Sigmoid colon (tissue), 4 donors: ENCODE results near the gene ERBB3.

Experiments used
- EP300 ChIP-seq, 4 donors: sonication (generic); formaldehyde crosslinking; IDR thresholded peaks; one replicate each; pipeline ENCODE4 v1.6.1; 2017; ENCODE audit warnings: antibody characterized with exemption in 4 of 4
- POLR2A ChIP-seq, 2 donors: fragments of 450-650 bp; IDR thresholded peaks; one replicate each; pipeline ENCODE4 v1.6.1; 2016; ENCODE audit warnings: antibody characterized with exemption in 2 of 2, mild to moderate bottlenecking in 2 of 2, moderate library complexity in 2 of 2
- POLR2AphosphoS5 ChIP-seq, 4 donors: sonication (generic); formaldehyde crosslinking; IDR thresholded peaks; one replicate each; pipeline ENCODE4 v1.6.1; 2017; ENCODE audit warnings: antibody characterized with exemption in 4 of 4
- TF ChIP-seq, protein P1 (sequence below), 4 experiments: fragments of 450-650 bp in 3 of 4; fragments of 200-600 bp in 1 of 4; IDR thresholded peaks; one replicate each; pipeline ENCODE4 v1.5.1; 2016 to 2019; ENCODE audit warnings: antibody characterized with exemption in 4 of 4, mild to moderate bottlenecking in 3 of 4, moderate library complexity in 2 of 4

- TF ChIP-seq, protein P1, sequence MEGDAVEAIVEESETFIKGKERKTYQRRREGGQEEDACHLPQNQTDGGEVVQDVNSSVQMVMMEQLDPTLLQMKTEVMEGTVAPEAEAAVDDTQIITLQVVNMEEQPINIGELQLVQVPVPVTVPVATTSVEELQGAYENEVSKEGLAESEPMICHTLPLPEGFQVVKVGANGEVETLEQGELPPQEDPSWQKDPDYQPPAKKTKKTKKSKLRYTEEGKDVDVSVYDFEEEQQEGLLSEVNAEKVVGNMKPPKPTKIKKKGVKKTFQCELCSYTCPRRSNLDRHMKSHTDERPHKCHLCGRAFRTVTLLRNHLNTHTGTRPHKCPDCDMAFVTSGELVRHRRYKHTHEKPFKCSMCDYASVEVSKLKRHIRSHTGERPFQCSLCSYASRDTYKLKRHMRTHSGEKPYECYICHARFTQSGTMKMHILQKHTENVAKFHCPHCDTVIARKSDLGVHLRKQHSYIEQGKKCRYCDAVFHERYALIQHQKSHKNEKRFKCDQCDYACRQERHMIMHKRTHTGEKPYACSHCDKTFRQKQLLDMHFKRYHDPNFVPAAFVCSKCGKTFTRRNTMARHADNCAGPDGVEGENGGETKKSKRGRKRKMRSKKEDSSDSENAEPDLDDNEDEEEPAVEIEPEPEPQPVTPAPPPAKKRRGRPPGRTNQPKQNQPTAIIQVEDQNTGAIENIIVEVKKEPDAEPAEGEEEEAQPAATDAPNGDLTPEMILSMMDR (IDR thresholded peaks at IDR 0.05) = no peak
- no peak for TF ChIP-seq EP300 (IDR thresholded peaks at IDR 0.05)
- TF ChIP-seq POLR2AphosphoS5 (IDR thresholded peaks at IDR 0.05) = no peak
- TF ChIP-seq POLR2A (IDR thresholded peaks at IDR 0.05) = no peak
Measured at GRCh38 chr12:56103066-56103711, 23.2 kb downstream of the ERBB3 start.
